Glutamatergic neuron (in vitro differentiated cells): ENCODE data around the gene SPPL3. TPM values are rescaled to one million over a fixed set of nuclear protein-coding genes. Genes with fewer than 3 reads are reported as not detected.

ENCODE experiments used
- DNase-seq: peaks from one replicate; pipeline ENCODE4 v3.0.0; 2022
- H3K27ac Mint-ChIP-seq: one replicate; pipeline ENCODE4 v1.8.0; 2020; ENCODE audit warnings: mild to moderate bottlenecking, mixed read lengths, inconsistent platforms; ENCODE audit not compliant: unreplicated experiment
- H3K27me3 Mint-ChIP-seq: one replicate; pipeline ENCODE4 v1.8.0; 2020; ENCODE audit warnings: mild to moderate bottlenecking, moderate library complexity, mixed read lengths, inconsistent platforms; ENCODE audit not compliant: unreplicated experiment
- H3K36me3 Mint-ChIP-seq: one replicate; pipeline ENCODE4 v1.8.0; 2020; ENCODE audit warnings: mild to moderate bottlenecking, mixed read lengths, inconsistent platforms; ENCODE audit not compliant: unreplicated experiment
- H3K4me1 Mint-ChIP-seq: one replicate; pipeline ENCODE4 v1.8.0; 2020; ENCODE audit warnings: mild to moderate bottlenecking, low read depth, mixed read lengths, inconsistent platforms; ENCODE audit not compliant: unreplicated experiment
- H3K4me3 Mint-ChIP-seq: one replicate; pipeline ENCODE4 v1.8.0; 2020; ENCODE audit warnings: mild to moderate bottlenecking, mixed read lengths, inconsistent platforms; ENCODE audit not compliant: unreplicated experiment
- H3K9me3 Mint-ChIP-seq: one replicate; pipeline ENCODE4 v1.8.0; 2020; ENCODE audit warnings: mild to moderate bottlenecking, moderate library complexity, mixed read lengths, inconsistent platforms; ENCODE audit not compliant: unreplicated experiment
- total RNA-seq: library from RNA; stranded (reverse); fragmentation: NEBNext Ultra II Directional; extraction: Animal tissue kit (Norgen Biotek cat#: 25700); gene quantifications from one replicate; pipeline ENCODE4 v1.2.1, GENCODE V29; 2021; ENCODE audit not compliant: unreplicated experiment
- TF ChIP-seq, protein P1 (sequence below): fragments of 200-600 bp; sonication (generic); IDR thresholded peaks from one replicate; pipeline ENCODE4 v1.5.0; 2021; ENCODE audit not compliant: partially characterized antibody, unreplicated experiment

The SPPL3 gene
- total RNA-seq, 1 donor from 2014 or later: 53.4 TPM

DNA sequence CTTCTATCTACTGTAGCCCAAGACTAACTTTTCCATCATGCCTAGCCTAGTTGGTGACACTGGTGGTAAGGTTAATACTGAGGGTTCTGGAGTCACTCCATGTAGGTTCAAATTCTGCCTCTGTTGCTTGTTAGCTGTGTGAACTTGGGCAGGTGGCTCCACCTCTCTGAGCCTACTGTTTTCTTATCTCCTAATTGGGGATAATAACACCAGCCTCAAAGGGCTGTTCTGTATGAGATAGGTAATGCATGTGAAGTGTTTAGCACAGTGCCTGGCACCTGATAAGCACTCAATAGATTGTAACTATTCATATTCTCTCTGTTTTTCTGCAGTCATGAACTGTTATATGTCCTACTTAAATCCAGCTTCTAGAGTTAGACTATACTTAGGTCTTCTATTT lies 17.5 kb upstream of the SPPL3 start:
- peaks cover 2% of the 10 kb centered on the region for H3K27me3 Mint-ChIP-seq
- no peak overlapping the region for H3K4me3 Mint-ChIP-seq
- DNase-seq: no peak
- H3K4me1 Mint-ChIP-seq: no peaks in the 10 kb centered on the region
- H3K9me3 Mint-ChIP-seq: peaks cover 3% of the 10 kb centered on the region
- TF ChIP-seq, protein P1, sequence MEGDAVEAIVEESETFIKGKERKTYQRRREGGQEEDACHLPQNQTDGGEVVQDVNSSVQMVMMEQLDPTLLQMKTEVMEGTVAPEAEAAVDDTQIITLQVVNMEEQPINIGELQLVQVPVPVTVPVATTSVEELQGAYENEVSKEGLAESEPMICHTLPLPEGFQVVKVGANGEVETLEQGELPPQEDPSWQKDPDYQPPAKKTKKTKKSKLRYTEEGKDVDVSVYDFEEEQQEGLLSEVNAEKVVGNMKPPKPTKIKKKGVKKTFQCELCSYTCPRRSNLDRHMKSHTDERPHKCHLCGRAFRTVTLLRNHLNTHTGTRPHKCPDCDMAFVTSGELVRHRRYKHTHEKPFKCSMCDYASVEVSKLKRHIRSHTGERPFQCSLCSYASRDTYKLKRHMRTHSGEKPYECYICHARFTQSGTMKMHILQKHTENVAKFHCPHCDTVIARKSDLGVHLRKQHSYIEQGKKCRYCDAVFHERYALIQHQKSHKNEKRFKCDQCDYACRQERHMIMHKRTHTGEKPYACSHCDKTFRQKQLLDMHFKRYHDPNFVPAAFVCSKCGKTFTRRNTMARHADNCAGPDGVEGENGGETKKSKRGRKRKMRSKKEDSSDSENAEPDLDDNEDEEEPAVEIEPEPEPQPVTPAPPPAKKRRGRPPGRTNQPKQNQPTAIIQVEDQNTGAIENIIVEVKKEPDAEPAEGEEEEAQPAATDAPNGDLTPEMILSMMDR: no peak
- no peak overlapping the region for H3K27ac Mint-ChIP-seq
- H3K36me3 Mint-ChIP-seq: peaks cover 8% of the 10 kb centered on the region

DNA sequence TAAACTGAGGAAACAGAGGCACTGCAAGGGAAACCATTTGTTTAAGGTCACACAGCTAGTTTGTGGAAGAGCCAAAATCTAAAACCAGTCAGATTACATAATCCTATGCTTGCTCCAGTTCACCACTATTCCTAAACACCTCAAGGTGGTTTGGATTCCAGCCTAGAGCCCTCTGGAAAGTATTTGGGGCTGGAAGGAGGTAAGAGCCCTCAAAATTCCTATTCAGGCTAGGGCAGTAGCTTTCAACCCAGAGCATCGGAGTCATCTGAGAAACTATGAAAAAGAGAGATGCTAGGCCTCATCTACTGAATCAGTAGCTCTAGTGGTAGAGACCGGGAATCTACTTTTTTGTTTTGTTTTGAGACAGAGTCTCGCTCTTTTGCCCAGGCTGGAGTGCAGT lies 16.0 kb upstream of the SPPL3 start:
- no peak for DNase-seq
- H3K4me3 Mint-ChIP-seq: no peak overlapping the region
- no peak overlapping the region for H3K27ac Mint-ChIP-seq
- no peaks in the 10 kb centered on the region for H3K4me1 Mint-ChIP-seq
- peaks cover 4% of the 10 kb centered on the region for H3K9me3 Mint-ChIP-seq
- TF ChIP-seq, protein P1: no peak
- peaks cover 11% of the 10 kb centered on the region for H3K36me3 Mint-ChIP-seq
- H3K27me3 Mint-ChIP-seq: peaks cover 2% of the 10 kb centered on the region

DNA sequence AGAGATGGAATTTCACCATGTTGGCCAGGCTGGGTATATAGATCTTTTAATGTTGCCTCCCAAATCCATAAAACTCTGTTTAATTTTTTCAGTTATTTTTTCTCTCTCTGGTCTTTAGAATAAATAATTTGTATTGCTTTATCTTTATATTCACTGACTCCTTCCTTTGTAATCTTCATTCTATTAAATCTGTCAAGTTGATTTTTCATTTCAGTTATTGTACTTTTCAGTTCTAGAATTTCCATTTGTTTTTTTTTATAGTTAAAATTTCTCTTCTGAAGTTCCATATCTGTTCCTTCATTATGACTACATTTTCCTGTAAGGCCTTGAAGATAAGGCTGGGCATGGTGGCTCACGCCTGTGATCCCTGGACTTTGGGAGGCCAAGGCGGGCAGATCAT lies 13.6 kb upstream of the SPPL3 start:
- no peaks in the 10 kb centered on the region for H3K27me3 Mint-ChIP-seq
- TF ChIP-seq, protein P1: no peak
- H3K27ac Mint-ChIP-seq: no peak overlapping the region
- H3K4me3 Mint-ChIP-seq: no peak overlapping the region
- H3K36me3 Mint-ChIP-seq: peaks cover 11% of the 10 kb centered on the region
- no peaks in the 10 kb centered on the region for H3K4me1 Mint-ChIP-seq
- DNase-seq: no peak
- H3K9me3 Mint-ChIP-seq: peaks cover 4% of the 10 kb centered on the region

DNA sequence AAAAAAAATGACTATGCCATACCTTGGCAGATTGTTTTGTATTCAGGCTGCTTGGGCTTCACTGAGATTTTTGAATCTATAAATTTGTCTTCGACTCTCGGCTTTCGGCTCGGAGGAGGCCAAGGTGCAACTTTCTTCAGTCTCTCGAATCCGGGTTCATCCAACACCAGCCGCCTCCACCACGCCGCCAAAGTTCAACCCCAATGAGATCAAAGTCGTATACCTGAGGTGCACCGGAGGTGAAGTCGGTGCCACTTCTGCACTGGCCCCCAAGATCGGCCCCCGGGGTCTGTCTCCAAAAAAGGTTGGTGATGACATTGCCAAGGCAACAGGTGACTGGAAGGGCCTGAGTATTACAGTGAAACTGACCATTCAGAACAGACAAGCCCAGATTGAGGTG lies 12.4 kb upstream of the SPPL3 start:
- H3K27ac Mint-ChIP-seq: no peak overlapping the region
- peaks cover 11% of the 10 kb centered on the region for H3K36me3 Mint-ChIP-seq
- TF ChIP-seq, protein P1: no peak
- H3K4me1 Mint-ChIP-seq: no peaks in the 10 kb centered on the region
- H3K4me3 Mint-ChIP-seq: no peak overlapping the region
- H3K27me3 Mint-ChIP-seq: no peaks in the 10 kb centered on the region
- no peak for DNase-seq
- H3K9me3 Mint-ChIP-seq: peaks cover 4% of the 10 kb centered on the region

DNA sequence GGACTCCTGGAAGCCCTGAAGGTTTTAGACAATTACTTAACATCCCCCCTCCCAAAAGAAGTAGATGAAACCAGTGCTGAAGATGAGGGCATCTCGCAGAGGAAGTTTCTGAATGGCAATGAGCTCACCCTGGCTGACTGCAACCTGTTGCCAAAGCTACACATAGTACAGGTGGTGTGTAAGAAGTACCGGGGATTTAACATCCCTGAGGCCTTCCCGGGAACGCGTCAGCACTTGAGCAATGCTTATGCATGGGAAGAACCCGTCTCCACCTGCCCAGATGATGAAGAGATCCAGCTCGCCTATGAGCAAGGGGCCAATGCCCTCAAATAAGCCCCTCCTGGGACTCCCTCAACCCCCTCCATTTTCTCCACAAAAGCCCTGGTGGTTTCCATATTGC lies 10.6 kb upstream of the SPPL3 start:
- TF ChIP-seq, protein P1: no peak
- peaks cover 4% of the 10 kb centered on the region for H3K9me3 Mint-ChIP-seq
- no peak for DNase-seq
- no peaks in the 10 kb centered on the region for H3K27me3 Mint-ChIP-seq
- H3K4me1 Mint-ChIP-seq: no peaks in the 10 kb centered on the region
- H3K27ac Mint-ChIP-seq: no peak overlapping the region
- H3K36me3 Mint-ChIP-seq: peaks cover 11% of the 10 kb centered on the region
- H3K4me3 Mint-ChIP-seq: no peak overlapping the region
